OCI-LY1 (cell line): Measurements from ENCODE around the gene DDAH1.

Source experiments
- EZH2 ChIP-seq: fragments of 200-600 bp; sonication (generic), shearing (Covaris generic); IDR thresholded peaks from 2 replicates; pipeline ENCODE4 v1.8.0; 2017; ENCODE audit warnings: borderline replicate concordance, mixed run types, mild to moderate bottlenecking, antibody characterized with exemption, low read length, moderate library complexity, mixed read lengths
- TF ChIP-seq, protein P1 (sequence below): fragments of 200-600 bp; sonication (generic), shearing (Covaris generic); IDR thresholded peaks from 2 replicates; pipeline ENCODE4 v1.5.1; 2017; ENCODE audit warnings: mild to moderate bottlenecking, antibody characterized with exemption, low read length, moderate library complexity, mixed read lengths

DNA sequence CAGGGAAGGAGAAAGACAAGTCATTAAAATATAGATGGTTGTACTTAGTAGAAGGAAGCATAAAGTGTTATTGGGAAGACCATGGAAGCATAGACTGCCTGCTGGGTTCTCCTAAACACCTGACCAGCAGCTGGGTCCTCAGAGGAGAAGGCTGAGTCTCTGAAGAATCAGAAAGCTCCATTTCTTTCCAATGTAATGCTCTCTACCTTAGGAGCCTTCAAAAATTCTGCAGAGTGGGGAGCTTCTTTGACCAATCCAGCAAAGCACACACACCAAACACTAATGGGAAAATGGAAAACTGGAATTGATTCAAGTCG lies 167.5 kb downstream of the DDAH1 start:
- TF ChIP-seq, protein P1, sequence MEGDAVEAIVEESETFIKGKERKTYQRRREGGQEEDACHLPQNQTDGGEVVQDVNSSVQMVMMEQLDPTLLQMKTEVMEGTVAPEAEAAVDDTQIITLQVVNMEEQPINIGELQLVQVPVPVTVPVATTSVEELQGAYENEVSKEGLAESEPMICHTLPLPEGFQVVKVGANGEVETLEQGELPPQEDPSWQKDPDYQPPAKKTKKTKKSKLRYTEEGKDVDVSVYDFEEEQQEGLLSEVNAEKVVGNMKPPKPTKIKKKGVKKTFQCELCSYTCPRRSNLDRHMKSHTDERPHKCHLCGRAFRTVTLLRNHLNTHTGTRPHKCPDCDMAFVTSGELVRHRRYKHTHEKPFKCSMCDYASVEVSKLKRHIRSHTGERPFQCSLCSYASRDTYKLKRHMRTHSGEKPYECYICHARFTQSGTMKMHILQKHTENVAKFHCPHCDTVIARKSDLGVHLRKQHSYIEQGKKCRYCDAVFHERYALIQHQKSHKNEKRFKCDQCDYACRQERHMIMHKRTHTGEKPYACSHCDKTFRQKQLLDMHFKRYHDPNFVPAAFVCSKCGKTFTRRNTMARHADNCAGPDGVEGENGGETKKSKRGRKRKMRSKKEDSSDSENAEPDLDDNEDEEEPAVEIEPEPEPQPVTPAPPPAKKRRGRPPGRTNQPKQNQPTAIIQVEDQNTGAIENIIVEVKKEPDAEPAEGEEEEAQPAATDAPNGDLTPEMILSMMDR: no peak
- no peak for TF ChIP-seq EZH2
